Transverse colon (tissue), 3 donors: ENCODE measurements around the gene EHHADH.

Experiments
- CTCF ChIP-seq, 5 experiments: fragments of 200-600 bp in 3 of 5; fragments of 450-650 bp in 2 of 5; sonication (generic) in 3 of 5; IDR thresholded peaks; 1 replicate in 2 of 5; 2 replicates in 3 of 5; pipeline ENCODE4 v1.5.1; 2016 to 2017; ENCODE audit warnings: antibody characterized with exemption in 5 of 5, inconsistent platforms in 3 of 5, mild to moderate bottlenecking in 2 of 5, moderate library complexity in 1 of 5
- EP300 ChIP-seq: sonication (generic); formaldehyde crosslinking; IDR thresholded peaks from one replicate; pipeline ENCODE4 v1.6.1; 2017; ENCODE audit warnings: antibody characterized with exemption, low read depth

GRCh38 chr3:185175370-185175987 is 78.4 kb downstream of the EHHADH start:
- TF ChIP-seq CTCF (IDR thresholded peaks at IDR 0.05) (no peak), EP300 (no peak)
